Hematopoietic multipotent progenitor cell treated with erythropoietin and hydrocortisone succinate and interleukin-3 and kit ligand, for 17 days (in vitro differentiated cells): ENCODE results near the gene TOP3B.

Experiments
- DNase-seq: peaks from one replicate; pipeline ENCODE4 v3.0.0-alpha.2; 2015; ENCODE audit warnings: low spot score

Gene TOP3B

GRCh38 chr22:21981874-21982273, 713 bp downstream of the TOP3B start:
- peak; percentile 6 for DNase-seq

DNA sequence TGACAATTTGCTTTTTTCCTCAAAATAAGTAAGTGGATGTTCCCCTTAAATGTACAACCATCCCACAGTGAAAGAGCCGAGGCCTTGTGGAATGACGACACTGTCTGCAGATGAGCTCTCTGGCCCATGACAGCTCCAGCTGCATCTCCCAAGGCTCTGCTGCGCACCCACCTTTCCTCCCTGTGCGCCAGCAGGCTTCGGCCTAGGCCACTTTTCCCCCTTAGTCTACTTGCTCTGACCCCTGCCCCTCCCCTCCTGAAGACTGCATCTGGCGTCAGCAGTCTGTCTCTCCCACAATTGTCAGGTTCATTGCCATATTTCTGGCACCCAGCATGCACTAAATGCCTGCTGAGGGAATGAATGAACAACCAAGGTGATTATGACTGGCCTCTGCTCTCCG, 2.0 kb downstream of the TOP3B start:
- no peak for DNase-seq

DNA sequence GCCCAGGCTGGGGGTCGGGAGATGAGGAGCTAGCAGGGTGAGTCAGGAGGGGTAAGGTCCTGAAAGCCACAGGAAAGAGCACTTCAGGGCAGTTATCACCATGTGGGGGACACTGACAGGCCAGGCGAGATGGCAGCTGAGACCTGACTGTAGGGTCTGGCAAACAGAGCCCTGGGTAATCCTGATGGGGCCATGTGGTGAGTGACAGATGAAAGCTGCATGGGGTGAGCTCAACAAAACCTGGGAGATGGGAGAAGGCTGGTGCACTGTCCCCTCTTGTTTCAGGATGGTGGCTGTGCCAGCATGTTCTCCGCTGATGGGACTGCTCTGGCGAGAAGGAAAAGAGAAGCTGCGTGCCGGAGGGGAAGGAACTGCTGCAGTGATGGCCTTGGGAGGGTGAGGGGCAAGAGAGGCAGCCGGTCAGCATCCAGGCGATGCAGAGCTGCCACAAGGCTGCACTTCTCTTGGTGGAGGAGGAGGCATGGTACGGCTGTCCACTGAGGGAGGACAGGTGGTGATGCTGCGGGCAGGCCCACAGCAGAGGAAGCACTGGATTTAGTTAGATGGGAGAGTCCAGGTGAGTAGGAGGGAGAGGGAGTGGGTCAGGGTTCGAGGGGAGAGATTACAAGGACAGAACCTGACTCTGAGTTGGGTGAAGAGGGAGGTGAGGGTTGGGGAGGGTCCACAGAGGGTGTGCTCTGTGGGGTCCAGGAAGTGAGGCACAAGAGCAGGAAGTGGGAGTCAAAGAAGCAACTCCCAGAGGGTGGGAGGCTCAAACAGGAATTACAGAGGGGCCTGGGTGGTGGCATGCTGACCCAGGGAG, 3.8 kb downstream of the TOP3B start:
- DNase-seq = no peak

- DNase-seq = no peak
Observed at GRCh38 chr22:21977814-21978213, 4.8 kb downstream of the TOP3B start.

GRCh38 chr22:21975854-21976345, 6.7 kb downstream of the TOP3B start:
- no peak for DNase-seq

GRCh38 chr22:21975273-21975672, 7.3 kb downstream of the TOP3B start:
- no peak for DNase-seq

DNA sequence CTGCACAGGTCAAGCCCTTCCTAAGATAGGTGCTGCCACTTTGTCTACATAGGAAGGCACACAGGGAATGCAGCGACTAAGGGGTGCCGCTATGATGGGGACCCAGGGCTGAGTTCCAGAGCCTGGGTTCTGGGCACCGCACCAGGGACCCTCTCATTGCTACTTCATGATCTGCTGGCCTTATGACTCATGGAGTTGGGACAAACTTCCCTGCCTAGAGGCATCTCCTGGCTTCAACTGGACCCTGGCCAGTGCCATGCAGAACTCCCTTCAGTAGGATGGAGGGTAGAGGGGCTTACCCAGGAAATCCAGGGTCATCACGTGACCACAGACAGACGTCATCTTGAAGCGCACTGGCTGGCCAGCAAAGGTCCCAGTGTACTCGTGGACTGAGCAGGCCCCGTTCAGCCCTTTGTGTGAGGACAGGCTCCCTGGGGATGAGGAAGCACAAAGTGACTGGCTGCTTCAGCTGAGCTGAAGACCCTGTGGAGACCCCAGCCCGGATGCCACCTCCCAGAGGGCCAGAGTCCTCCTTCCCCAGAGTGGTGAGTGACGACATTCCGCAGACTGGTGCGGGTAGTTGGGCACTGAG, 8.4 kb downstream of the TOP3B start:
- DNase-seq = no peak

- no peak for DNase-seq
Observed at GRCh38 chr22:21972806-21973205, 9.8 kb downstream of the TOP3B start.

GRCh38 chr22:21972293-21972779, 10.3 kb downstream of the TOP3B start:
- DNase-seq = peak; percentile 31

- DNase-seq = no peak
Observed at GRCh38 chr22:21971858-21972275, 10.7 kb downstream of the TOP3B start.

DNA sequence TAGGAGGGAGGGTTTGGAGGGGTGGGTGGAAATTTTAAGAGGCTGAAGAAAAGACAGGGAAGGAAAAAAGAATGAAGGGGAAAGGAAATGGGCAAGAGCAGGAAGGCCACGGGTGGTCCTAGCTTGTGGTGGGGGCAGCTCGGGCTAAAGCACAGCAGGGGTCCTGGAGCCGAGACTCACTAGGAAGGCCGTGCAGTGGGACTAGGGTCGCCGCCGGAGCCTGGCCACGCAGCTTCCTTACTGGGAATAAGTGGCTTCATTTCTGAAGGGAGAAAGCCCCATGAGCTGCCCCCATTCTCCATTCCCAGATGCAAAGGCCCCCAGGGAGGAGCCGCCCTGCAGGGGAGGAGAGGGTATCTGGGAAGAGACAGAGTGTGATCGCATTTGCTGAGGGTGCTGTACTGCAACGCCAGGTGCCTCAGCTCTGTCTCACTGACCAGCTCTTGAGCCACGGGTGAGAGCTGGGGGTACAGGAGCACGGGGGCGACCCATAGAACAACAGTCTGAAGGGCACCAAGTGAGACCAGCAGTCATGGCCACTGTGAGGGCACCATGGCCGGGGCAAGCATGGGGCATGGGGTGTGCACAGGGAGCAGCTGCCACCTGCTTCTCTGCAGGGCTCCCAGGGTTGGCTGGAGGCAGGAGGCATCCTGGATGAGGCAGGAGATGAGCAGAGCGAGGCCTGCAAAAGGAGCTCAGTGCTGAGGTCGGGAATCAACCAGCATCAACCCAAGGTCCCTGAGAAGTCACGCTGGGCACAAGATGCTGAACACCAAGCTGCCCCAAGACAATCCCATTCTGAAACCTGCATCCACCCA, 11.6 kb downstream of the TOP3B start:
- DNase-seq = no peak

DNA sequence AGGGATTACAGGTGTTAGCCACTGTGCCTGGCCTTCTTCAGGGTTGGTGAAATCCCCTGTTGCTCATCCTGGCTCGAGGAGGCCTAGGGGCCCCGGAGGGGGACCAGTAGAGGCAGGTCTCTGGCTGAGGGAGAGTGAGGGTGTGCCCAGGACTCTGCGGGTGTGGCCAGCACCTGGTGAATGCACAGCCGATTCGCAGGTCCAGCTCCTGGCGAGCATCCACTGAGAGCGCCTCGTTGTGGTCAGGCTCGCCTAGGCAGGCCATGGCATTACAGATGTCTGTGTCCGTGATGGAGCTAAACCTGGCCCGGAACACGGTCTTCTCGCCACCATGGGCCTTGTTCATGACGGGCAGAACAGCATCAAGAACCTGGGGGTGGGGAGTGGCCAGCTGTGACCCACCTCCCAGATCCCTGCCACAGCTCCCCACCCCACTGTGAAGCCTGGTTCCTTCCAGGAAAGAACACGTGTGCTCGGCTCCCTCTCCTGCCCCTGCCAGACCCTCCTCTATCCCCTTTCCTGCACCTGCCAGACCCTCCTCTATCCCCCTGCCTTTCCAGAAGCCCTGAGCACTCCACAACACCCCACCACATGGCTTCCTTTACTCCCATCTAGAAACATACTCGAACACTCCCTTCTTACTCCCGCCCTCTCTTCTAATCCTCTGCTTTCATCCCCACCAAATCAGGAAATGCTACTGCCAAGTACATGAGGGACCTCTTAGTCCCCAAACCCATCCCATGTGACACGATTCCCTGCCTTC, 12.4 kb downstream of the TOP3B start:
- no peak for DNase-seq

GRCh38 chr22:21968452-21969129, 14.0 kb downstream of the TOP3B start:
- DNase-seq = no peak

DNA sequence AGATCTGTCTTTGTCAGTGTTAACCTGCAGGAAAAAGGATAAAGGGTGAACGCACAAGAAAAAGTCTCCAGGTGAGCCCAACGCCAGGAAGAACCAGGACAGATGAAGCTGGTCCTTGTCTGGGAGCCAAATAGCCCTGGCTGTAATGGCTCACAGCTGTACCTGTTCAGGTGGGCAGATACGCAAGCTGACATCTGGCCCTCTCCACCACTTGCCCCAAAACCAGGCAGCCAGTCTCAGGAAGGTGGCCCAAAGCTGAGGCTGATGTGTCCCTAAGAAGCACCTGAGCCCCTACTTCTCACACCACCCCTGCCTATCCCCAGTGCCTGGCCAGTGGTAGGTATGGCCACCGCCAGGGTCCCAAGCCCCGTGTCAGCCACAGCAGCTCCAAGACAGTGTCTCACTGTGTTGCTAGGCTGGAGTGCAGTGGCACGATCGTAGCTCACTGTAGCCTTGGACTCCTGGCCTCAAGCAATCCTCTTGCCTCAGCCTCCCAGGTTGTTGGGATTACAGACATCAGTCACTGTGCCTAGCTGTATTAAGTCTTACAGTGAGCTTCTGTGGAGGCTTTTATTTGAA, 14.8 kb downstream of the TOP3B start:
- DNase-seq = no peak

- no peak for DNase-seq
Observed at GRCh38 chr22:21966643-21967516, 15.7 kb downstream of the TOP3B start.

DNA sequence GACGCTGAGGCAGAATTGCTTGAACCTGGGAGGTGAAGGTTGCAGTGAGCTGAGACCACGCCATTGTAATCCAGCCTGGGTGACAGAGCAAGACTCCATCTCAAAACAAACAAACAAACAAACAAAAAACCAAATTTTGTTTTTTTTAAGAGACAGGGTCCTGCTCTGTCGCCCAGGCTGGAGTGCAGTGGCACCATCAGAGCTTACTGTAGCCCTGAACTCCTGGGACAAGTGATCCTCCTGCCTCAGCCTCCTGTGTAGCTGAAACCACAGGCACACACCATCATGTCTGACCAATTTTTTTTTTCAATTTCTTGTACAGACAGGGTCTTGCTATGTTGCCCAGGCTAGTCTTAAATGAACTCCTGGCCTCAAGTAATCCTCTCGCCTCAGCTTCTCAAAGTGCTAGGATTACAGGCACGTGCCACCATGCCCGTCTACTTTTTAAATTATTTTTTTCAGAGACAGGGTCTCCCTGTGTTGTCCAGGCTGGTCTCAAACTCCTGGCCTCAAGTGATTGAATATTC, 16.8 kb downstream of the TOP3B start:
- no peak for DNase-seq

GRCh38 chr22:21964918-21965484, 17.6 kb downstream of the TOP3B start:
- DNase-seq = no peak

GRCh38 chr22:21964234-21964633, 18.4 kb downstream of the TOP3B start:
- DNase-seq = no peak

DNA sequence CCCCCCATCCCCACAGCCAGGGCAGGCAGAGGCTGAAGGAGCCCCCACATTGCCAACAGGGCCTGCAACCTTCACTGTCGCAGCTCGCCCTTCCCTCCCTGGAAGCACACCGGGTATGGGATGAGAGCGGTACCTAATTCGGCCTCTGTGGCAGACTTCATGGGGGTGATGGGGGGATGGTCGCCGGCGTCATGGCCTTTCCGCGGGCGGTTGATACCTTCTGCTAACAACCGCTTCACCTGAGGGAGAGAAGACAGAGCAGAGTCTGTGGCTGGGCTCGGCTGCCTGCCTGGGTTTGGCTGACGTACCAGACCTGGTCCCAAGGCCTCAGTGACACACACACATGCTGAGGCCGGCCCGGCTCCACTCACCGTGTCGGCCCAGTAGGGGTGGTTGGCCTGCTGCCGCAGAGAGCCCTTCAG, 18.8 kb downstream of the TOP3B start:
- no peak for DNase-seq
